Psoas muscle (tissue), 8 donors: ENCODE results near the gene CDON. TPM values are rescaled to one million over a fixed set of nuclear protein-coding genes. Genes with fewer than 3 reads are reported as not detected.
A peak's percentile ranks its signal among the peaks of the same experiment; 100 is the strongest.

Experiments
- ATAC-seq, 4 donors: fragments of 200-7000 bp; cut with Tn5 transposase; one replicate each; pipeline ENCODE4 v1.9.1; 2020; ENCODE audit warnings: moderate library complexity in 3 of 4, mild to moderate bottlenecking in 2 of 4
- DNase-seq, 2 donors: peaks; one replicate each; pipeline ENCODE4 v3.0.0-alpha.2; 2020
- H3K27ac ChIP-seq: fragments of 200-600 bp; one replicate; pipeline ENCODE4 v1.8.0; 2022
- H3K27me3 ChIP-seq, 3 donors: fragments of 200-600 bp in 1 of 3; one replicate each; pipeline versions ENCODE4 v1.6.1 to v1.8.0; 2013 to 2022; ENCODE audit warnings: low read length in 2 of 3, mild to moderate bottlenecking in 2 of 3, moderate library complexity in 1 of 3; ENCODE audit not compliant: insufficient read depth in 3 of 3
- H3K36me3 ChIP-seq, 2 donors: fragments of 200-600 bp in 1 of 2; one replicate each; pipeline versions ENCODE4 v1.6.1 to v1.8.0; 2013 to 2022; ENCODE audit warnings: low read depth in 1 of 2, mild to moderate bottlenecking in 1 of 2, moderate library complexity in 1 of 2; ENCODE audit not compliant: insufficient read depth in 1 of 2
- H3K4me1 ChIP-seq: fragments of 200-600 bp; one replicate; pipeline ENCODE4 v1.8.0; 2022
- H3K4me3 ChIP-seq: fragments of 200-600 bp; one replicate; pipeline ENCODE4 v1.8.0; 2022; ENCODE audit warnings: mild to moderate bottlenecking
- H3K9me3 ChIP-seq: fragments of 200-600 bp; one replicate; pipeline ENCODE4 v1.8.0; 2022
- CTCF ChIP-seq: fragments of 200-600 bp; IDR thresholded peaks from one replicate; pipeline ENCODE4 v1.8.0; 2022; ENCODE audit warnings: antibody characterized with exemption
- WGBS, 3 donors: extraction: QIAGEN DNeasy Blood & Tissue Kit; methylation state at CpG; one replicate each; pipeline versions ENCODE4 v1.1.6 to v1.1.7; 2013; 5-methylcytosine and 5-hydroxymethylcytosine counted together
- intact Hi-C, 2 donors: fragments of 100-400 bp; cut with DNase I; formaldehyde crosslinking; loops; one replicate each; pipeline versions ENCODE4 v1.11.0 to v1.14.2; 2022
- long read RNA-seq, 2 donors: library from polyadenylated mRNA; unstranded; transcript quantifications; one replicate each; pipeline ENCODE4 v2.0.0, GENCODE V29; 2021
- polyA plus RNA-seq, 3 donors: library from polyadenylated mRNA; stranded (reverse); fragments of 200-250 nt; gene quantifications; one replicate each; pipeline ENCODE4 v1.2.3, GENCODE V29; 2013
- total RNA-seq, 4 donors: library from RNA; stranded (reverse); fragmentation: NEBNext Ultra II Directional in 2 of 4; extraction: Animal tissue kit (Norgen Biotek cat#: 25700) in 2 of 4; gene quantifications; one replicate each; pipeline versions ENCODE4 v1.2.1 to v1.2.4, GENCODE V29; 2021 to 2023
- donor health status: healthy with polysubstance abuse.
- donor health status: DM: no; HTN: no; CAD: no; lungs with moderate emphysema.
- donor health status: Bipolar disorder and iron deficiency.
- donor health status: healthy.
- donor health status: DM: yes; HTN: yes; CAD: no.
- donor health status: DM: no; HTN: no; CAD: no.
- donor health status: DM: no; HTN: no; CAD: no.
- donor health status: DM: yes; HTN: yes; CAD: no.

Gene CDON
- total RNA-seq, result 1 to 10 TPM; 1.3 to 5.6 (median 1.5) TPM
- 1 to 10 TPM in 1 of 3 donors, under 1 TPM in 2; 0.63 to 1.0 (median 0.79) TPM for polyA plus RNA-seq
- long read RNA-seq, donor 1, result 0 reads
- long read RNA-seq, donor 2, result 0 reads

GRCh38 chr11:126062679-126063506 lies at the start of gene CDON:
CDON (minus strand) TSS chr11:126062866; CDS start chr11:126023476, 39,390 bp downstream.
- no peak for TF ChIP-seq CTCF
- ATAC-seq, result peak; percentile 99
- WGBS, 3 donors, result 0 to 1% (median 1%) methylated on average over 29 to 80 of the region's 82 CpGs
- DNase-seq, result peak; percentile 93 to 96
- H3K27me3 ChIP-seq, result peaks cover 0 to 16% (median 0%) of the 10 kb centered on the region in 3 donors
- peak within 1 kb of the TSS; percentile 80 for H3K27ac ChIP-seq
- H3K4me1 ChIP-seq, result peaks cover 12% of the 10 kb centered on the region
- intact Hi-C loops, result loop anchor here (2.0 to 10.0 kb wide), 5 partner anchors 49 to 132 kb away; partner anchors contain the start of gene VSIG10L2 (in 1 of the 2)
- H3K4me3 ChIP-seq, result peak within 1 kb of the TSS; percentile 79
- H3K9me3 ChIP-seq, result no peaks in the 10 kb centered on the region
- H3K36me3 ChIP-seq, result no peaks in the 10 kb centered on the region

- intact Hi-C loops, result loop anchor here (5.0 to 10.0 kb wide), 3 partner anchors 49 to 167 kb away; partner anchors contain the start of genes CDON (in 2 of the 2) and VSIG10L2 (in 1 of the 2)
- peaks cover 32% of the 10 kb centered on the region for H3K4me1 ChIP-seq
- 41 to 58% (median 44%) methylated on average over 8 of the region's 8 CpGs for WGBS, 3 donors
- no peaks in the 10 kb centered on the region for H3K36me3 ChIP-seq
- H3K27ac ChIP-seq, result no peak overlapping the region
- no peak overlapping the region for H3K4me3 ChIP-seq
- DNase-seq, result peak in 1 of 2 donors; percentile 68
- no peaks in the 10 kb centered on the region for H3K9me3 ChIP-seq
- no peak for ATAC-seq
- TF ChIP-seq CTCF, result no peak
- no peaks in the 10 kb centered on the region for H3K27me3 ChIP-seq
Measured at GRCh38 chr11:126111458-126112116, 48.9 kb upstream of the CDON start.

GRCh38 chr11:126109941-126110731 lies 47.5 kb upstream of the CDON start:
- peaks cover 20% of the 10 kb centered on the region for H3K4me1 ChIP-seq
- H3K9me3 ChIP-seq, result no peaks in the 10 kb centered on the region
- no peak overlapping the region for H3K4me3 ChIP-seq
- 64 to 73% (median 65%) methylated on average over 10 of the region's 10 CpGs for WGBS, 3 donors
- ATAC-seq (peak in 3 of 4 donors; percentile 13 to 29 (median 21)), DNase-seq (peak; percentile 43 to 70)
- H3K27ac ChIP-seq, result no peak overlapping the region
- no peaks in the 10 kb centered on the region for H3K27me3 ChIP-seq
- intact Hi-C loops, result loop anchor here (5.0 to 10.0 kb wide), 3 partner anchors 48 to 165 kb away; partner anchors contain the start of genes CDON (in 2 of the 2) and VSIG10L2 (in 1 of the 2)
- no peaks in the 10 kb centered on the region for H3K36me3 ChIP-seq
- TF ChIP-seq CTCF, result no peak

DNA sequence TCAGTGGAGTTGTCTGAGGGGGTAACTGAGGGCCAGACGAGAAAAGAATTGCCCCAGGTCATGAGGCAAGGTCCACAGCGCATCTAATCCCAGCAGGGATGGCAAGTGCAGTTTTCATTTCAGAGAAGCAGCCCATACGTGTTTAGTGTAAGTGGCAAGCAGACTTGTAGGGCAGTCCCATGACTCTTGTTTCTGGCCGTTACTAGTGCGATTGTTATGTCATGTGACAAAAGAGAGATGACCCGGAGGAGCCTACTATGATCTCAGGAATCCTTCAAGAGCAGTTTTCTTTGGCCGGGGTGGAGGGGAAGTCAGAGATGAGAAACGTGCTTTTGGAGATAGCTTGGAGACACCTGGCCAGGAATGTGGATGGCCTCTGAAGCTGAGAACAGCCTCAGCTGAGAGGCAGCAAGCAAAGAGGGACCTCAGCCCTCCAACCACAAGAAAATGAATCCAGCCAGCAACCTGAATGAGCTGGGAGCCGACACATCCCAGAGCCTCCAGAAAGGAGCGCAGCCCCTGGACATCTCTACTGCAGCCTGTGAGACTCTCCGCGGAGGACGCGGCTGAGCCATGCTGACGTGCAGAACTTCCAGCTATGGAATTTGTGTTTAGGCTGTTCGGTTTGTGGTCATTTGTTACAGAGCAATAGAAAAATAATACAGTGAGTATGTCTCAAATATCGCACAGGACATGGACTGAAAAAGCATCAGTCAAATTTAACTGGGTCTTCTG lies 44.1 kb upstream of the CDON start:
- no peaks in the 10 kb centered on the region for H3K4me1 ChIP-seq
- WGBS, 3 donors, result 79 to 84% (median 80%) methylated on average over 17 of the region's 17 CpGs
- no peaks in the 10 kb centered on the region for H3K36me3 ChIP-seq
- H3K27me3 ChIP-seq, result no peaks in the 10 kb centered on the region
- no peak for DNase-seq
- H3K27ac ChIP-seq, result no peak overlapping the region
- H3K4me3 ChIP-seq, result no peak overlapping the region
- no peaks in the 10 kb centered on the region for H3K9me3 ChIP-seq
- TF ChIP-seq CTCF, result no peak
- intact Hi-C loops, result no loop called here
- ATAC-seq, result no peak
